ENCODE data around the gene ARHGAP22. TPM values are rescaled to one million over a fixed set of nuclear protein-coding genes. Genes with fewer than 3 reads are reported as not detected.

Gene ARHGAP22
- total RNA-seq, 8 experiments from 2014 or later, result 0.72 to 9.3 (median 1.8) TPM

- peak; percentile 24 to 99 (median 68) for ATAC-seq (replicated peaks in 6 of 8)
- in situ Hi-C loops (cut with MboI; ENCODE audit: low pct_unique_long_range_greater_than_20kb in 2 of 9, low sequenced_read_pairs in 9 of 9, unreplicated experiment in 9 of 9), result no loop called here
- WGBS, 10 experiments, result 33 to 100% (median 83%) methylated on average over 1 to 3 of the region's 3 CpGs; no CpG with 5 or more reads in 2 of the 10 experiments
- Histone ChIP-seq H3K4me3 (no peak overlapping the region), H3K4me1 (replicated peaks in 1 of 2) (peaks cover 0 to 11% of the 10 kb centered on the region in 2 donors), H3K27ac (no peak overlapping the region)
Observed at GRCh38 chr10:48406204-48406603, 198.7 kb downstream of the ARHGAP22 start.

- in situ Hi-C loops (cut with MboI; ENCODE audit: low pct_unique_long_range_greater_than_20kb in 2 of 9, low sequenced_read_pairs in 9 of 9, unreplicated experiment in 9 of 9), result no loop called here
- Histone ChIP-seq H3K4me1 (replicated peaks in 1 of 2) (peaks cover 2 to 19% of the 10 kb centered on the region in 2 donors), H3K27ac (no peak overlapping the region), H3K4me3 (no peak overlapping the region)
- 69 to 100% (median 98%) methylated on average over 3 to 4 of the region's 4 CpGs; no CpG with 5 or more reads in 1 of the 10 experiments for WGBS, 10 experiments
- ATAC-seq (replicated peaks in 6 of 8), result no peak
Observed at GRCh38 chr10:48404646-48405045, 200.2 kb downstream of the ARHGAP22 start.

- in situ Hi-C loops (cut with MboI; ENCODE audit: low pct_unique_long_range_greater_than_20kb in 2 of 9, low sequenced_read_pairs in 9 of 9, unreplicated experiment in 9 of 9), result no loop called here
- ATAC-seq (replicated peaks in 6 of 8), result peak in 1 of 8 experiments; percentile 46
- Histone ChIP-seq H3K4me1 (replicated peaks in 1 of 2) (peaks cover 16 to 36% of the 10 kb centered on the region in 2 donors), H3K27ac (no peak overlapping the region), H3K4me3 (no peak overlapping the region)
- 57 to 100% (median 71%) methylated on average over 1 of the region's 1 CpG; no CpG with 5 or more reads in 1 of the 10 experiments for WGBS, 10 experiments
Observed at GRCh38 chr10:48400850-48401220, 204.0 kb downstream of the ARHGAP22 start.

DNA sequence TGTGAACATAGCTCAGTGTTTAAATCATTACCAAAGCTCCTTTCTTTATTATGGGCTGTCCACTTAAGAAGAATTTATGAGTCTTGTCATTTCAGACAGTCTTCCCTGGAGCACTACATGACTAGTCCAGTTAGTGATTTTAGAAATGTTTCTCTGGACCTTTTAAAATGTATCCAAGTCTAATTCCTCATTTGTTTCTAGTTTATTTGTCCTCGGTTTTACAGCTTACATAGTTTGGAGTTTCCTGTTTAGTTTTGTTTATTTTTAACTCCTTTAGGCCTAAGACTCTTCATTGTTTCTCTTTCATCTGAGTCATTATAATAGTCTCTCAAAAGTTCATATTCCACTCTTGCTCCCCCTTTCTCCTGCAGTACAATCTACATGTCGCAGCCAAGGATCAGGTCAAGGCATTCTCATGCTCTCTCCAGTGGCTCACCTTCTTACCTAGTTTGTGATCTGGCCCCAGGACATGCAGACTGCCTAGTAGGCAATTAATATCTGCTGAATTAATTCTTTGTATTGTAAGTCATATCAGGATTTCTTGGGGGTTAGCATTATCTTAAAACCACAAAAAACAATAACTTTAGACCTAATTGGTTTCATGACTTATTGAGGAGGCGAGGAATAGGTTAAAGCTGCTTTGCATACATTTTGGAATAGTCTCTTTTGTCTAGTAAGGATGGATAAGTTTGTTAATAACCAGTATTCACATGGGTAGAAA lies 204.6 kb downstream of the ARHGAP22 start:
- in situ Hi-C loops (cut with MboI; ENCODE audit: low pct_unique_long_range_greater_than_20kb in 2 of 9, low sequenced_read_pairs in 9 of 9, unreplicated experiment in 9 of 9), result no loop called here
- Histone ChIP-seq H3K4me3 (no peak overlapping the region), H3K4me1 (replicated peaks in 1 of 2) (peaks cover 16 to 36% of the 10 kb centered on the region in 2 donors), H3K27ac (no peak overlapping the region)
- 40 to 96% (median 64%) methylated on average over 1 to 3 of the region's 3 CpGs for WGBS, 10 experiments
- peak in 1 of 8 experiments; percentile 35 for ATAC-seq (replicated peaks in 6 of 8)

- in situ Hi-C loops (cut with MboI; ENCODE audit: low pct_unique_long_range_greater_than_20kb in 2 of 9, low sequenced_read_pairs in 9 of 9, unreplicated experiment in 9 of 9), result no loop called here
- peak in 2 of 8 experiments; percentile 3 to 6 for ATAC-seq (replicated peaks in 6 of 8)
- WGBS, 10 experiments, result 75 to 100% (median 89%) methylated on average over 1 of the region's 1 CpG; no CpG with 5 or more reads in 5 of the 10 experiments
- Histone ChIP-seq H3K4me3 (no peak overlapping the region), H3K27ac (no peak overlapping the region), H3K4me1 (replicated peaks in 1 of 2) (peaks cover 16 to 36% of the 10 kb centered on the region in 2 donors)
Observed at GRCh38 chr10:48399551-48399950, 205.3 kb downstream of the ARHGAP22 start.

DNA sequence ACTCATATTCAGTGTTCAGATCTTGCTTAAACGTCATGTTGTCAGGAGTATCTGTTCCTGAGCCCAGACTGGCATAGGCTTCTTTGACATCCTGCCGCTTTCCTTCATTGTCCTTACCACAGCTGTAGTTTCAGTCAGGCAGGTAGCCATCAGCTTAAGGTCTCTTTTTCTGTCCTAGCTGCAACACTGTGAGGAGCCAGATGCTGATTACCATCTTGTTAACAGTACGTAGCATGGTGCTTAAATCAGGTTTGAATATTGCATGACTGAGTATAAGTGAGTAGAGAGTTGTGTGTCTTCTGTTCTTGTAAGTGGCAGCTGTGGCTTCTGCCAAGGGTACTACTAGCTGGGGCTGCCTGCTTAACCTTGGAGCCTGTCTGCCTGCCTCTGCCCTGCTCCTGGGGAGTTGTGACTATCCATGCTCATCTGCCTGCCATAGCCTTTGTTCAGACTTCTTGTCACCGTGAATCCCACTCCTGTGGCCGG lies 205.8 kb downstream of the ARHGAP22 start:
- 58 to 100% (median 78%) methylated on average over 1 to 4 of the region's 5 CpGs; no CpG with 5 or more reads in 2 of the 10 experiments for WGBS, 10 experiments
- H3K4me3 ChIP-seq, result no peak overlapping the region
- peak in 6 of 8 experiments; percentile 53 to 79 (median 71) for ATAC-seq (replicated peaks in 6 of 8)
- peaks cover 16 to 36% of the 10 kb centered on the region in 2 donors for H3K4me1 ChIP-seq (replicated peaks in 1 of 2)
- in situ Hi-C loops (cut with MboI; ENCODE audit: low pct_unique_long_range_greater_than_20kb in 2 of 9, low sequenced_read_pairs in 9 of 9, unreplicated experiment in 9 of 9), result no loop called here
- no peak overlapping the region for H3K27ac ChIP-seq

- H3K4me3 ChIP-seq, result no peak overlapping the region
- no peak for ATAC-seq (replicated peaks in 6 of 8)
- peaks cover 16 to 36% of the 10 kb centered on the region in 2 donors for H3K4me1 ChIP-seq (replicated peaks in 1 of 2)
- WGBS, 10 experiments, result 65 to 100% (median 91%) methylated on average over 1 to 4 of the region's 4 CpGs
- H3K27ac ChIP-seq, result no peak overlapping the region
- in situ Hi-C loops (cut with MboI; ENCODE audit: low pct_unique_long_range_greater_than_20kb in 2 of 9, low sequenced_read_pairs in 9 of 9, unreplicated experiment in 9 of 9), result no loop called here
Observed at GRCh38 chr10:48398261-48398660, 206.6 kb downstream of the ARHGAP22 start.

Other genes with a start within 250 kb of the ARHGAP22 start
- 1 to 10 TPM in 1 of 8 experiments, under 1 TPM in 6, not detected in 1; 0.05 to 2.0 (median 0.13) TPM for gene WDFY4, start 79.8 kb upstream of the ARHGAP22 start, total RNA-seq

Data from motor neuron (in vitro differentiated cells).